EH (cell line): ENCODE measurements around the gene ITGA1.
"Not testable (repeated sequence)": the region's sequence is repeated elsewhere in the genome, so short reads cannot be mapped to it uniquely, and the experiment has no call there.

Source experiments
- DNase-seq: peaks from one replicate; pipeline ENCODE4 v3.0.0-alpha.2; 2015; ENCODE audit warnings: low read depth

ITGA1 gene

GRCh38 chr5:52956915-52957747 is 169.4 kb downstream of the ITGA1 start:
- peak; percentile 35 for DNase-seq

GRCh38 chr5:52961274-52961681 is 173.6 kb downstream of the ITGA1 start:
- DNase-seq, result peak; percentile 87

- no peak for DNase-seq
These were observed 175.9 kb downstream of the ITGA1 start for GRCh38 chr5:52963636-52964035.

GRCh38 chr5:52964138-52964537 is 176.4 kb downstream of the ITGA1 start:
- peak; percentile 33 for DNase-seq

GRCh38 chr5:52976157-52976556 is 188.4 kb downstream of the ITGA1 start:
- DNase-seq, result not testable (repeated sequence)

GRCh38 chr5:52977264-52977897 is 189.7 kb downstream of the ITGA1 start:
- no peak for DNase-seq

- no peak for DNase-seq
These were observed 193.8 kb downstream of the ITGA1 start for GRCh38 chr5:52981507-52981906.

GRCh38 chr5:52983731-52984636 is 196.3 kb downstream of the ITGA1 start:
- peak; percentile 74 for DNase-seq

GRCh38 chr5:52985306-52985705 is 197.6 kb downstream of the ITGA1 start:
- DNase-seq, result no peak

- DNase-seq, result peak; percentile 62
These were observed 200.1 kb downstream of the ITGA1 start for GRCh38 chr5:52987711-52988331.

- no peak for DNase-seq
These were observed 200.8 kb downstream of the ITGA1 start for GRCh38 chr5:52988335-52989024.

- DNase-seq, result peak; percentile 60
These were observed 201.5 kb downstream of the ITGA1 start, which contains the start of gene ITGA2 for GRCh38 chr5:52989025-52989780. Gene ITGA2 (plus strand): TSS chr5:52989352. CDS start chr5:52989469, 117 bp downstream.

- DNase-seq, result peak; percentile 55
These were observed 202.2 kb downstream of the ITGA1 start for GRCh38 chr5:52989781-52990527.

GRCh38 chr5:52990528-52990925 is 202.8 kb downstream of the ITGA1 start:
- no peak for DNase-seq

GRCh38 chr5:52993367-52993766 is 205.7 kb downstream of the ITGA1 start:
- no peak for DNase-seq

GRCh38 chr5:52994266-52994665 is 206.6 kb downstream of the ITGA1 start:
- peak; percentile 66 for DNase-seq

- no peak for DNase-seq
These were observed 207.4 kb downstream of the ITGA1 start for GRCh38 chr5:52995095-52995494.

GRCh38 chr5:52995914-52996313 is 208.2 kb downstream of the ITGA1 start:
- DNase-seq, result no peak

GRCh38 chr5:52996979-52997378 is 209.3 kb downstream of the ITGA1 start:
- DNase-seq, result no peak

- DNase-seq, result no peak
These were observed 209.7 kb downstream of the ITGA1 start for GRCh38 chr5:52997424-52997823.
